Nephron (organoid): ENCODE measurements around the gene TTC21A.

ENCODE experiments used
- H3K27ac Mint-ChIP-seq, 3 experiments: 2 replicates each; pipeline ENCODE4 v1.8.0; 2020; ENCODE audit warnings: mixed read lengths in 3 of 3, mild to moderate bottlenecking in 2 of 3, moderate library complexity in 1 of 3
- H3K27me3 Mint-ChIP-seq: 2 replicates; pipeline ENCODE4 v1.8.0; 2021; ENCODE audit warnings: low read depth, mild to moderate bottlenecking, moderate library complexity, mixed read lengths
- H3K36me3 Mint-ChIP-seq: 2 replicates; pipeline ENCODE4 v1.8.0; 2020; ENCODE audit warnings: low read depth, mixed read lengths
- H3K4me1 Mint-ChIP-seq: 2 replicates; pipeline ENCODE4 v1.8.0; 2020; ENCODE audit warnings: mixed read lengths
- H3K4me3 Mint-ChIP-seq, 3 experiments: 2 replicates each; pipeline ENCODE4 v1.8.0; 2020; ENCODE audit warnings: mild to moderate bottlenecking in 3 of 3, mixed read lengths in 3 of 3, moderate library complexity in 2 of 3
- H3K9me3 Mint-ChIP-seq: 2 replicates; pipeline ENCODE4 v1.8.0; 2020; ENCODE audit warnings: mixed read lengths
- CTCF ChIP-seq, 3 experiments: fragments of 200-600 bp; sonication (generic); IDR thresholded peaks; one replicate each; pipeline ENCODE4 v1.5.0; 2021; ENCODE audit warnings: antibody characterized with exemption in 3 of 3; ENCODE audit not compliant: unreplicated experiment in 3 of 3

The TTC21A gene

GRCh38 chr3:39109086-39109485, 1.6 kb downstream of the TTC21A start:
- Mint-ChIP-seq H3K27me3 (no peaks in the 10 kb centered on the region), H3K9me3 (no peaks in the 10 kb centered on the region), H3K36me3 (peaks cover 4% of the 10 kb centered on the region), H3K4me3 (peak overlapping the region; percentile 91 to 96 (median 95)), H3K4me1 (peaks cover 34% of the 10 kb centered on the region), H3K27ac (no peak overlapping the region)
- no peak for TF ChIP-seq CTCF (IDR thresholded peaks at IDR 0.05; ENCODE audit: unreplicated experiment in 3 of 3)

GRCh38 chr3:39110041-39110639, 2.7 kb downstream of the TTC21A start:
- peaks cover 31% of the 10 kb centered on the region for H3K4me1 Mint-ChIP-seq
- TF ChIP-seq CTCF (IDR thresholded peaks at IDR 0.05; ENCODE audit: unreplicated experiment in 3 of 3) = no peak
- no peak overlapping the region for H3K27ac Mint-ChIP-seq
- no peak overlapping the region for H3K4me3 Mint-ChIP-seq
- peaks cover under 1% of the 10 kb centered on the region for H3K36me3 Mint-ChIP-seq
- no peaks in the 10 kb centered on the region for H3K27me3 Mint-ChIP-seq
- H3K9me3 Mint-ChIP-seq = no peaks in the 10 kb centered on the region

- Mint-ChIP-seq H3K9me3 (no peaks in the 10 kb centered on the region), H3K4me1 (peaks cover 13% of the 10 kb centered on the region), H3K27ac (no peak overlapping the region), H3K36me3 (no peaks in the 10 kb centered on the region), H3K4me3 (no peak overlapping the region), H3K27me3 (no peaks in the 10 kb centered on the region)
- TF ChIP-seq CTCF (IDR thresholded peaks at IDR 0.05; ENCODE audit: unreplicated experiment in 3 of 3) = no peak
These were observed 4.6 kb downstream of the TTC21A start for GRCh38 chr3:39112113-39112512.

- Mint-ChIP-seq H3K27ac (no peak overlapping the region), H3K4me1 (peaks cover 13% of the 10 kb centered on the region), H3K9me3 (no peaks in the 10 kb centered on the region), H3K27me3 (no peaks in the 10 kb centered on the region), H3K36me3 (no peaks in the 10 kb centered on the region), H3K4me3 (no peak overlapping the region)
- TF ChIP-seq CTCF (IDR thresholded peaks at IDR 0.05; ENCODE audit: unreplicated experiment in 3 of 3) = no peak
These were observed 5.1 kb downstream of the TTC21A start for GRCh38 chr3:39112535-39112934.

- H3K36me3 Mint-ChIP-seq = no peaks in the 10 kb centered on the region
- no peak overlapping the region for H3K4me3 Mint-ChIP-seq
- no peak for TF ChIP-seq CTCF (IDR thresholded peaks at IDR 0.05; ENCODE audit: unreplicated experiment in 3 of 3)
- no peak overlapping the region for H3K27ac Mint-ChIP-seq
- H3K9me3 Mint-ChIP-seq = no peaks in the 10 kb centered on the region
- H3K4me1 Mint-ChIP-seq = peaks cover 6% of the 10 kb centered on the region
- no peaks in the 10 kb centered on the region for H3K27me3 Mint-ChIP-seq
These were observed 5.8 kb downstream of the TTC21A start for GRCh38 chr3:39113291-39113690.

GRCh38 chr3:39114456-39114855, 7.0 kb downstream of the TTC21A start:
- no peaks in the 10 kb centered on the region for H3K9me3 Mint-ChIP-seq
- H3K4me3 Mint-ChIP-seq = no peak overlapping the region
- TF ChIP-seq CTCF (IDR thresholded peaks at IDR 0.05; ENCODE audit: unreplicated experiment in 3 of 3) = no peak
- H3K36me3 Mint-ChIP-seq = no peaks in the 10 kb centered on the region
- no peaks in the 10 kb centered on the region for H3K27me3 Mint-ChIP-seq
- H3K4me1 Mint-ChIP-seq = no peaks in the 10 kb centered on the region
- H3K27ac Mint-ChIP-seq = no peak overlapping the region
